Measurements from ENCODE around the gene FAM227B.
"Not testable (repeated sequence)": the region's sequence is repeated elsewhere in the genome, so short reads cannot be mapped to it uniquely, and the experiment has no call there.

FAM227B gene

DNA sequence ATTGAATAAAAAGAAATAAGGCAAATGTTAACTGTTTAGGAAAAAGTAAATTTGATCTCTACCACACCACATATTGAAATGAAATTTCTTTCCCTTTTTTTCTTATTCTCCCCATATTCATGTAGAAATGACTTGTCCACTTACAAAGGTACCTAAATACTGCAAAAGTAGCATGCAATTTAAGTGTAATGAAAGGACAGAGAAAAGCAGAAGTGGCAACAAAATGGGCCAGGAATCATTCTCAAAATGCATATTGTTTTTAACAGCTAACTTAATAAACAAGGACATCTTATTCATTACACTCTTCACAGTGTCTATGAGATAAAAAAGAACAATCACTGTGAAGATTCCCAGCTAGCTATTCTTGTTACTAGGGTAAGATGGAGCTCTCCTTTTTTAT, 238.2 kb downstream of the FAM227B start:
- DNase-seq (ENCODE audit: insufficient read length) (no peak), FAIRE-seq (no peak)
- TF ChIP-seq TAF1 (IDR thresholded peaks at IDR 0.05; ENCODE audit: borderline replicate concordance, low read depth, low read length) (no peak), POLR2AphosphoS5 (IDR thresholded peaks at IDR 0.05; ENCODE audit: low read depth, low read length) (no peak), POLR2A (IDR thresholded peaks at IDR 0.05; ENCODE audit: low read depth, low read length) (no peak)

GRCh38 chr15:49380912-49381311, 239.7 kb downstream of the FAM227B start:
- DNase-seq (ENCODE audit: insufficient read length) (no peak), FAIRE-seq (no peak)
- no peak for TF ChIP-seq POLR2AphosphoS5 (IDR thresholded peaks at IDR 0.05; ENCODE audit: low read depth, low read length)
- TF ChIP-seq POLR2A (IDR thresholded peaks at IDR 0.05; ENCODE audit: low read depth, low read length) = no peak
- TF ChIP-seq TAF1 (IDR thresholded peaks at IDR 0.05; ENCODE audit: borderline replicate concordance, low read depth, low read length) = no peak

- DNase-seq (ENCODE audit: insufficient read length) = no peak
- TF ChIP-seq POLR2AphosphoS5 (IDR thresholded peaks at IDR 0.05; ENCODE audit: low read depth, low read length) (no peak), TAF1 (IDR thresholded peaks at IDR 0.05; ENCODE audit: borderline replicate concordance, low read depth, low read length) (no peak), POLR2A (IDR thresholded peaks at IDR 0.05; ENCODE audit: low read depth, low read length) (no peak)
- no peak for FAIRE-seq
These were observed 240.6 kb downstream of the FAM227B start for GRCh38 chr15:49379996-49380395.

GRCh38 chr15:49372366-49372765, 248.3 kb downstream of the FAM227B start:
- TF ChIP-seq TAF1 (IDR thresholded peaks at IDR 0.05; ENCODE audit: borderline replicate concordance, low read depth, low read length) = no peak
- no peak for TF ChIP-seq POLR2AphosphoS5 (IDR thresholded peaks at IDR 0.05; ENCODE audit: low read depth, low read length)
- TF ChIP-seq POLR2A (IDR thresholded peaks at IDR 0.05; ENCODE audit: low read depth, low read length) = no peak
- DNase-seq (ENCODE audit: insufficient read length) = no peak
- FAIRE-seq = no peak

GRCh38 chr15:49370782-49371181, 249.8 kb downstream of the FAM227B start:
- DNase-seq (ENCODE audit: insufficient read length) (no peak), FAIRE-seq (no peak)
- no peak for TF ChIP-seq POLR2AphosphoS5 (IDR thresholded peaks at IDR 0.05; ENCODE audit: low read depth, low read length)
- no peak for TF ChIP-seq POLR2A (IDR thresholded peaks at IDR 0.05; ENCODE audit: low read depth, low read length)
- TF ChIP-seq TAF1 (IDR thresholded peaks at IDR 0.05; ENCODE audit: borderline replicate concordance, low read depth, low read length) = no peak

GRCh38 chr15:49366496-49366895, 254.1 kb downstream of the FAM227B start:
- no peak for FAIRE-seq
- no peak for DNase-seq (ENCODE audit: insufficient read length)
- TF ChIP-seq POLR2AphosphoS5 (IDR thresholded peaks at IDR 0.05; ENCODE audit: low read depth, low read length) (no peak), TAF1 (IDR thresholded peaks at IDR 0.05; ENCODE audit: borderline replicate concordance, low read depth, low read length) (no peak), POLR2A (IDR thresholded peaks at IDR 0.05; ENCODE audit: low read depth, low read length) (no peak)

- no peak for FAIRE-seq
- no peak for TF ChIP-seq TAF1 (IDR thresholded peaks at IDR 0.05; ENCODE audit: borderline replicate concordance, low read depth, low read length)
- TF ChIP-seq POLR2AphosphoS5 (IDR thresholded peaks at IDR 0.05; ENCODE audit: low read depth, low read length) = no peak
- TF ChIP-seq POLR2A (IDR thresholded peaks at IDR 0.05; ENCODE audit: low read depth, low read length) = no peak
- no peak for DNase-seq (ENCODE audit: insufficient read length)
These were observed 259.2 kb downstream of the FAM227B start for GRCh38 chr15:49361370-49361769.

DNA sequence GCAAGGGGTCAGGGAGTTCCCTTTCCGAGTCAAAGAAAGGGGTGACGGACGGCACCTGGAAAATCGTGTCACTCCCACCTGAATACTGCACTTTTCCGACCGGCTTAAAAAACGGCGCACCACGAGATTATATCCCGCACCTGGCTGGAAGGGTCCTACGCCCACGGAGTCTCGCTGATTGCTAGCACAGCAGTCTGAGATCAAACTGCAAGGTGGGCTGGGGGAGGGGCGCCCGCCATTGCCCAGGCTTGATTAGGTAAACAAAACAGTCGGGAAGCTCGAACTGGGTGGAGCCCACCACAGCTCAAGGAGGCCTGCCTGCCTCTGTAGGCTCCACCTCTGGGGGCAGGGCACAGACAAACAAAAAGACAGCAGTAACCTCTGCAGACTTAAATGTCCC, 266.2 kb downstream of the FAM227B start:
- not testable (repeated sequence) for FAIRE-seq; DNase-seq (ENCODE audit: insufficient read length)

GRCh38 chr15:49343546-49343945, 277.1 kb downstream of the FAM227B start:
- FAIRE-seq = no peak
- TF ChIP-seq POLR2AphosphoS5 (IDR thresholded peaks at IDR 0.05; ENCODE audit: low read depth, low read length) (no peak), TAF1 (IDR thresholded peaks at IDR 0.05; ENCODE audit: borderline replicate concordance, low read depth, low read length) (no peak), POLR2A (IDR thresholded peaks at IDR 0.05; ENCODE audit: low read depth, low read length) (no peak)
- DNase-seq (ENCODE audit: insufficient read length) = no peak

- TF ChIP-seq TAF1 (IDR thresholded peaks at IDR 0.05; ENCODE audit: borderline replicate concordance, low read depth, low read length) = no peak
- no peak for TF ChIP-seq POLR2A (IDR thresholded peaks at IDR 0.05; ENCODE audit: low read depth, low read length)
- no peak for TF ChIP-seq POLR2AphosphoS5 (IDR thresholded peaks at IDR 0.05; ENCODE audit: low read depth, low read length)
- FAIRE-seq (no peak), DNase-seq (ENCODE audit: insufficient read length) (no peak)
These were observed 281.0 kb downstream of the FAM227B start for GRCh38 chr15:49339656-49340055.

DNA sequence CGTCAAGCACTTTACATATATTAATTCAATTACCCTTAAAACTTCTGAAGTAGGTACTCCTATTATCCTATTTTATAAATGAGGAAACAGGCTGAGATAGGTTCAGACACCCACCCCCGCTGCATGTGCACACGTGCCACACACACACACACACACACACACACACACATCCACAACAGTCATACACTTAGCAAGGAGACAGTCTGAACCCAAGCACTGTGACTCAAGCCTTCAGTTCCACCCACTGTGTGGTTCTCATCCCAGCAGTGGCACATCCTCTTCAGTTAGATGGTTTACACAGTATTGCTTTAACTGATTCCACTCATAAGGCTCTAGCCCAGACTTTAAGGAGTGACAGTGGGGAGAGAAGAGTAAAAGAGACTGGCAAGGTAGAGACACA, 288.7 kb downstream of the FAM227B start:
- no peak for FAIRE-seq
- no peak for TF ChIP-seq POLR2AphosphoS5 (IDR thresholded peaks at IDR 0.05; ENCODE audit: low read depth, low read length)
- TF ChIP-seq TAF1 (IDR thresholded peaks at IDR 0.05; ENCODE audit: borderline replicate concordance, low read depth, low read length) = no peak
- no peak for TF ChIP-seq POLR2A (IDR thresholded peaks at IDR 0.05; ENCODE audit: low read depth, low read length)
- DNase-seq (ENCODE audit: insufficient read length) = no peak

DNA sequence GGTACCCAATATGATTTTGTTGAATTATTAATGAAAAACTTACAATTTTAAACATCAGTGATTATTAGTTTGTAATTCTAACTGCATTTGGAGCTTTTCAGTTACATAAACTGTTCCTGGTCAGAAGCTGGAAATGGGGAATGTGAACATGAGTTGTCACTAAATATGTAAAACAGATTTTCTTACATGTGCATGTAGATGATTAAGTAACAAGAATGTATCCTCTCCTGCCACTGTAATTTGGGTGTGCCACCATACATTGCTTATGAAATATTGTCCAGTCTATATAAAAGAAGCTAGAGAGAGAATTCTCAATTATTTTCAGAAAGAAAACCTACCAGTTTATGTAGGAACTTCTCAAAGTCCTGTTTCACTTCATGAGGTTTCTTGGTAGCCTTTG, 289.2 kb downstream of the FAM227B start:
- DNase-seq (ENCODE audit: insufficient read length) = no peak
- TF ChIP-seq POLR2A (IDR thresholded peaks at IDR 0.05; ENCODE audit: low read depth, low read length) (no peak), POLR2AphosphoS5 (IDR thresholded peaks at IDR 0.05; ENCODE audit: low read depth, low read length) (no peak), TAF1 (IDR thresholded peaks at IDR 0.05; ENCODE audit: borderline replicate concordance, low read depth, low read length) (no peak)
- FAIRE-seq = no peak

DNA sequence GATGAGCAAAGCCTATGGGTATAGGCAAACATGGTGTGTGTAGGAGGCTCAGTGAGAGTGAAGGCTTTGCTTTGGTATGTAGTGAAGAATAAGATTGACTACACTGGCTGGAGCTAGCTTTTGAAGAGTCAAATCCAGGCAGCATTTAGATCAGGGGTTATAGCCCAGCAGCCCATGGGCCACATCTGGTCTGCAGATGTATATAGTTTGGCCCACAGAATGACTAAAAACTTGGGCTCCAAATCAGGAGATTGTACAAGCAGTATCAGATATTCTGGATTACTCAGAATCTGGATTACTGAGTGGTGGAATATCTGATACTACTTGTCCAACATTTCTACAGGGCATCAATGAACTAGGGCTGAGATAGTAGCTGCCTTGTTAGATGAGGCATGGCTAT, 290.5 kb downstream of the FAM227B start:
- TF ChIP-seq POLR2A (IDR thresholded peaks at IDR 0.05; ENCODE audit: low read depth, low read length) (no peak), TAF1 (IDR thresholded peaks at IDR 0.05; ENCODE audit: borderline replicate concordance, low read depth, low read length) (no peak), POLR2AphosphoS5 (IDR thresholded peaks at IDR 0.05; ENCODE audit: low read depth, low read length) (no peak)
- DNase-seq (ENCODE audit: insufficient read length) = no peak
- no peak for FAIRE-seq
